Effector memory CD8-positive, alpha-beta T cell (primary cell): ENCODE measurements around the gene ZIC4.

ENCODE experiments used
- ATAC-seq: fragments of 150-1000 bp; cut with Tn5 transposase; replicated peaks from 2 replicates; pipeline ENCODE4 v1.10.0; 2021; ENCODE audit warnings: mild to moderate bottlenecking, moderate library complexity
- DNase-seq, 3 experiments: peaks; one replicate each; pipeline ENCODE4 v3.0.0; 2021
- H3K27ac Mint-ChIP-seq, 2 donors: one replicate each; pipeline ENCODE4 v1.8.0; 2022; ENCODE audit warnings: mild to moderate bottlenecking in 2 of 2, mixed read lengths in 2 of 2, moderate library complexity in 2 of 2
- H3K27me3 Mint-ChIP-seq, 2 donors: one replicate each; pipeline ENCODE4 v1.8.0; 2022; ENCODE audit warnings: mixed read lengths in 2 of 2
- H3K36me3 Mint-ChIP-seq: one replicate; pipeline ENCODE4 v1.8.0; 2022; ENCODE audit warnings: mild to moderate bottlenecking, moderate library complexity, mixed read lengths; ENCODE audit not compliant: insufficient read depth
- H3K4me1 Mint-ChIP-seq, 2 donors: one replicate each; pipeline ENCODE4 v1.8.0; 2022; ENCODE audit warnings: low read depth in 2 of 2, mixed read lengths in 2 of 2
- H3K4me3 Mint-ChIP-seq, 2 donors: one replicate each; pipeline ENCODE4 v1.8.0; 2022; ENCODE audit warnings: mild to moderate bottlenecking in 2 of 2, mixed read lengths in 2 of 2, moderate library complexity in 2 of 2
- H3K9me3 Mint-ChIP-seq, 2 donors: one replicate each; pipeline ENCODE4 v1.8.0; 2022; ENCODE audit warnings: mixed read lengths in 2 of 2

The ZIC4 gene

GRCh38 chr3:147422601-147423536 lies 16.5 kb upstream of the ZIC4 start:
- DNase-seq = no peak
- no peak overlapping the region for H3K27ac Mint-ChIP-seq
- no peak for ATAC-seq
- H3K4me3 Mint-ChIP-seq = no peak overlapping the region
- peaks cover 2 to 7% of the 10 kb centered on the region in 2 donors for H3K9me3 Mint-ChIP-seq
- H3K36me3 Mint-ChIP-seq = no peaks in the 10 kb centered on the region
- peaks cover 46 to 61% of the 10 kb centered on the region in 2 donors for H3K27me3 Mint-ChIP-seq
- H3K4me1 Mint-ChIP-seq = no peaks in the 10 kb centered on the region

GRCh38 chr3:147422196-147422595 lies 15.9 kb upstream of the ZIC4 start:
- no peak for DNase-seq
- no peak for ATAC-seq
- H3K9me3 Mint-ChIP-seq = peaks cover 0 to 7% of the 10 kb centered on the region in 2 donors
- H3K4me1 Mint-ChIP-seq = no peaks in the 10 kb centered on the region
- H3K27ac Mint-ChIP-seq = no peak overlapping the region
- H3K36me3 Mint-ChIP-seq = no peaks in the 10 kb centered on the region
- peaks cover 53 to 68% of the 10 kb centered on the region in 2 donors for H3K27me3 Mint-ChIP-seq
- no peak overlapping the region for H3K4me3 Mint-ChIP-seq

GRCh38 chr3:147421184-147421912 lies 15.0 kb upstream of the ZIC4 start:
- Mint-ChIP-seq H3K27me3 (peaks cover 54 to 70% of the 10 kb centered on the region in 2 donors), H3K27ac (no peak overlapping the region)

GRCh38 chr3:147420353-147421183 lies 14.2 kb upstream of the ZIC4 start:
- H3K9me3 Mint-ChIP-seq = peaks cover 0 to 7% of the 10 kb centered on the region in 2 donors

More at GRCh38 chr3:147421184-147421912, 15.0 kb upstream of the ZIC4 start:
- H3K9me3 Mint-ChIP-seq = peaks cover 0 to 7% of the 10 kb centered on the region in 2 donors
- H3K4me3 Mint-ChIP-seq = no peak overlapping the region
- ATAC-seq (no peak), DNase-seq (no peak)
- H3K36me3 Mint-ChIP-seq = no peaks in the 10 kb centered on the region
- H3K4me1 Mint-ChIP-seq = no peaks in the 10 kb centered on the region

DNA sequence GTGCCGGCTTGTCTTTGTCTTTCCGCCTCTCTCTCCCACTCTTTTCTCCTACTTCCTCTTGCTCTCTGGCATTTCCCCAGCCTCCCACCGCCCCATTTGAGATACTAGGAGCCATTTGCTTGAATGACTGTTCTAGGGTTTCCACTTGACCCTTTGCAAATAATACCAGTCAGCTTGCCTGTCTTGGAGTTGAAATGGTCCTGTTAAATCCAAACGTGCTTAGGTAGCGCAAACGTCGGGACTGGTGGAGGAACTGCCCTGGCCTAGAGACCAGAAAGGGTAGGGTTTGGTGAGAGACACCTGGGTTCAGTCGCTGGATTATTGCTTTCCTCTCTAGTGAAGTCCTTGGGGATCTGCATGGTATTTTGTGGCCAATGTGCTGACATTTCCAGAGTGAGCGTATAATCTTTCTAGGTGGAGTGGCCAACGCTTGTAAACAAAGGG lies 13.5 kb upstream of the ZIC4 start:
- Mint-ChIP-seq H3K4me1 (no peaks in the 10 kb centered on the region), H3K4me3 (no peak overlapping the region), H3K36me3 (no peaks in the 10 kb centered on the region), H3K27ac (no peak overlapping the region), H3K27me3 (peaks cover 61 to 80% of the 10 kb centered on the region in 2 donors), H3K9me3 (peaks cover 0 to 7% of the 10 kb centered on the region in 2 donors)
- no peak for ATAC-seq
- DNase-seq = no peak

More at GRCh38 chr3:147420353-147421183, 14.2 kb upstream of the ZIC4 start:
- H3K36me3 Mint-ChIP-seq = no peaks in the 10 kb centered on the region
- ATAC-seq (no peak), DNase-seq (no peak)
- H3K4me3 Mint-ChIP-seq = no peak overlapping the region
- H3K27ac Mint-ChIP-seq = no peak overlapping the region
- no peaks in the 10 kb centered on the region for H3K4me1 Mint-ChIP-seq
- peaks cover 56 to 72% of the 10 kb centered on the region in 2 donors for H3K27me3 Mint-ChIP-seq

- Mint-ChIP-seq H3K27me3 (peaks cover 69 to 85% of the 10 kb centered on the region in 2 donors), H3K36me3 (no peaks in the 10 kb centered on the region), H3K9me3 (peaks cover 0 to 7% of the 10 kb centered on the region in 2 donors), H3K4me3 (no peak overlapping the region), H3K27ac (no peak overlapping the region), H3K4me1 (no peaks in the 10 kb centered on the region)
- ATAC-seq (no peak), DNase-seq (no peak)
Observed at GRCh38 chr3:147418808-147419701, 12.7 kb upstream of the ZIC4 start.

- H3K4me1 Mint-ChIP-seq = peaks cover 2% of the 10 kb centered on the region in 2 donors
- H3K4me3 Mint-ChIP-seq = no peak overlapping the region
- no peaks in the 10 kb centered on the region for H3K36me3 Mint-ChIP-seq
- peaks cover 0 to 7% of the 10 kb centered on the region in 2 donors for H3K9me3 Mint-ChIP-seq
- H3K27ac Mint-ChIP-seq = no peak overlapping the region
- ATAC-seq (no peak), DNase-seq (no peak)
- H3K27me3 Mint-ChIP-seq = peaks cover 68 to 85% of the 10 kb centered on the region in 2 donors
Observed at GRCh38 chr3:147418371-147418781, 12.0 kb upstream of the ZIC4 start.

- Mint-ChIP-seq H3K27ac (no peak overlapping the region), H3K27me3 (peaks cover 67 to 85% of the 10 kb centered on the region in 2 donors)
Observed at GRCh38 chr3:147417551-147418295, 11.4 kb upstream of the ZIC4 start.

DNA sequence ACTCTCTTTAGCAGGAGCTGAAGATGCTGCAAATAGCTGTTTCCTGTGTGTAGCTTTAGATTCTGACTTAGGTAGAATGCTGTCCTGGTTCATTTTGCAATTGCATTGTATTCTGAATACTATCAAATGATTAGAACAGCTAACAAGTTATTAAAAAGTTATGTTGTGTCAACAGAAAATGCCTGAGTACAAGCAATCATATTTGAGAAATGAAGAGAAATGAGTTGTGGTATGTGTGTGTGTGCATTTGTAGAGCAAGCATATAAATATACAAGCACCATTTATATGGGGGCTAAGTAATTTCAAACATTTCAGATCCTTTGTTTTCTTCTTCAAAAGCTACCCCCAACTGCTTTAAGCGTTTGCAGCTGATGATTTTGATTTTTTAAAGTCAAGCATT lies 10.6 kb upstream of the ZIC4 start:
- Mint-ChIP-seq H3K36me3 (no peaks in the 10 kb centered on the region), H3K9me3 (peaks cover 0 to 7% of the 10 kb centered on the region in 2 donors), H3K27ac (no peak overlapping the region), H3K4me1 (peaks cover 5 to 8% of the 10 kb centered on the region in 2 donors), H3K27me3 (peaks cover 64 to 85% of the 10 kb centered on the region in 2 donors), H3K4me3 (no peak overlapping the region)
- no peak for DNase-seq
- ATAC-seq = no peak

More at GRCh38 chr3:147417551-147418295, 11.4 kb upstream of the ZIC4 start:
- H3K4me3 Mint-ChIP-seq = no peak overlapping the region
- H3K9me3 Mint-ChIP-seq = peaks cover 0 to 7% of the 10 kb centered on the region in 2 donors
- H3K4me1 Mint-ChIP-seq = peaks cover 4 to 5% of the 10 kb centered on the region in 2 donors
- DNase-seq (no peak), ATAC-seq (no peak)
- no peaks in the 10 kb centered on the region for H3K36me3 Mint-ChIP-seq

- no peak for ATAC-seq
- no peak overlapping the region for H3K27ac Mint-ChIP-seq
- peaks cover 0 to 7% of the 10 kb centered on the region in 2 donors for H3K9me3 Mint-ChIP-seq
- H3K4me3 Mint-ChIP-seq = no peak overlapping the region
- DNase-seq = no peak
- H3K4me1 Mint-ChIP-seq = peaks cover 5 to 12% of the 10 kb centered on the region in 2 donors
- no peaks in the 10 kb centered on the region for H3K36me3 Mint-ChIP-seq
- peaks cover 72 to 88% of the 10 kb centered on the region in 2 donors for H3K27me3 Mint-ChIP-seq
Observed at GRCh38 chr3:147415874-147416273, 9.5 kb upstream of the ZIC4 start.

DNA sequence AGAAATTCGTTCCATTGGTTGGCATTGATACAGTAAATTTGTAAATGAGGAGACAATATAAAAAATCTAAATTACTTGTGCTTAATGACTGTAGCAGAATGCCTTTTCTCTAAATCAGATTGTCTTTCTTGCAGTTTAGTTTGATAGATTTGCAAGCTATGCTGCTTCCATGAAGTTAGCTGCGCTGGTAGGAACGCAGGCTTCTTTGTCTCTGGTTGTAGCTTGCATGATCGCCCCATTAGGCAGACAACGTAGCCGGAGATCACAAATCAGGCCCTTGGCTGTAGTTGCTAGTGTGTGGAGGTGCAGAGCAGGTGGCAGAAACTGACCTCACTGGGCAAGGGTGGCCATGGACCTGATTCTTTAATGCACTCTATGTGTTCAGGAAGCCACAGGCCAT lies 8.9 kb upstream of the ZIC4 start:
- H3K27me3 Mint-ChIP-seq = peaks cover 74 to 85% of the 10 kb centered on the region in 2 donors
- H3K36me3 Mint-ChIP-seq = no peaks in the 10 kb centered on the region
- no peak overlapping the region for H3K4me3 Mint-ChIP-seq
- no peak for ATAC-seq
- peaks cover 5 to 12% of the 10 kb centered on the region in 2 donors for H3K4me1 Mint-ChIP-seq
- H3K27ac Mint-ChIP-seq = no peak overlapping the region
- DNase-seq = no peak
- peaks cover 0 to 7% of the 10 kb centered on the region in 2 donors for H3K9me3 Mint-ChIP-seq
